WTC11 (cell line): ENCODE results near the gene WNK1.

ENCODE experiments used
- TF ChIP-seq, protein P1 (sequence below): sonication (generic); formaldehyde crosslinking; IDR thresholded peaks from 2 replicates; pipeline ENCODE4 v1.8.0; 2022; ENCODE audit warnings: missing genetic modification reagents
- TF ChIP-seq, protein P2 (sequence below): sonication (generic); formaldehyde crosslinking; IDR thresholded peaks from 2 replicates; pipeline ENCODE4 v1.8.0; 2023; ENCODE audit warnings: mild to moderate bottlenecking, missing genetic modification reagents

DNA sequence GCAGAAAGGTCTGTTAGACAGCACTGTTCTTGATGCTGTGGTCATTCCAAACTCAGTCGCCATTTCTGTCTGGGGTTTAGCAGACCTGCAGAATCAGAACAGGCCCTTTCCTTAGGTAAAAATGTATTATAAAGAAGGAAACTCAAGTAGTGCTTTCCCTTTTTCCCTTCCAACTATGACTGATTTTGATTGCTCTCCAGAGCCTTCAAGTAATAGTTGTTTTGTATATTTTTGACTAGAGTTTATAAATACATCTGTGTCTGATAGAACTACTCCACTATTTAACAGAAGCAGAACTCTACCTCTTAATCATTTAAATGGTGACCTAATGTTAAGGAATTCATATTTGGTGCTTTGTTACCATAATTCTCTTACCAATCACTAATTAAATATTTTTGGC lies 74.0 kb downstream of the WNK1 start:
- TF ChIP-seq, protein P1, sequence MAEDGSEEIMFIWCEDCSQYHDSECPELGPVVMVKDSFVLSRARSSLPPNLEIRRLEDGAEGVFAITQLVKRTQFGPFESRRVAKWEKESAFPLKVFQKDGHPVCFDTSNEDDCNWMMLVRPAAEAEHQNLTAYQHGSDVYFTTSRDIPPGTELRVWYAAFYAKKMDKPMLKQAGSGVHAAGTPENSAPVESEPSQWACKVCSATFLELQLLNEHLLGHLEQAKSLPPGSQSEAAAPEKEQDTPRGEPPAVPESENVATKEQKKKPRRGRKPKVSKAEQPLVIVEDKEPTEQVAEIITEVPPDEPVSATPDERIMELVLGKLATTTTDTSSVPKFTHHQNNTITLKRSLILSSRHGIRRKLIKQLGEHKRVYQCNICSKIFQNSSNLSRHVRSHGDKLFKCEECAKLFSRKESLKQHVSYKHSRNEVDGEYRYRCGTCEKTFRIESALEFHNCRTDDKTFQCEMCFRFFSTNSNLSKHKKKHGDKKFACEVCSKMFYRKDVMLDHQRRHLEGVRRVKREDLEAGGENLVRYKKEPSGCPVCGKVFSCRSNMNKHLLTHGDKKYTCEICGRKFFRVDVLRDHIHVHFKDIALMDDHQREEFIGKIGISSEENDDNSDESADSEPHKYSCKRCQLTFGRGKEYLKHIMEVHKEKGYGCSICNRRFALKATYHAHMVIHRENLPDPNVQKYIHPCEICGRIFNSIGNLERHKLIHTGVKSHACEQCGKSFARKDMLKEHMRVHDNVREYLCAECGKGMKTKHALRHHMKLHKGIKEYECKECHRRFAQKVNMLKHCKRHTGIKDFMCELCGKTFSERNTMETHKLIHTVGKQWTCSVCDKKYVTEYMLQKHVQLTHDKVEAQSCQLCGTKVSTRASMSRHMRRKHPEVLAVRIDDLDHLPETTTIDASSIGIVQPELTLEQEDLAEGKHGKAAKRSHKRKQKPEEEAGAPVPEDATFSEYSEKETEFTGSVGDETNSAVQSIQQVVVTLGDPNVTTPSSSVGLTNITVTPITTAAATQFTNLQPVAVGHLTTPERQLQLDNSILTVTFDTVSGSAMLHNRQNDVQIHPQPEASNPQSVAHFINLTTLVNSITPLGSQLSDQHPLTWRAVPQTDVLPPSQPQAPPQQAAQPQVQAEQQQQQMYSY (CRISPR knock-in tag) = no peak
- TF ChIP-seq, protein P2, sequence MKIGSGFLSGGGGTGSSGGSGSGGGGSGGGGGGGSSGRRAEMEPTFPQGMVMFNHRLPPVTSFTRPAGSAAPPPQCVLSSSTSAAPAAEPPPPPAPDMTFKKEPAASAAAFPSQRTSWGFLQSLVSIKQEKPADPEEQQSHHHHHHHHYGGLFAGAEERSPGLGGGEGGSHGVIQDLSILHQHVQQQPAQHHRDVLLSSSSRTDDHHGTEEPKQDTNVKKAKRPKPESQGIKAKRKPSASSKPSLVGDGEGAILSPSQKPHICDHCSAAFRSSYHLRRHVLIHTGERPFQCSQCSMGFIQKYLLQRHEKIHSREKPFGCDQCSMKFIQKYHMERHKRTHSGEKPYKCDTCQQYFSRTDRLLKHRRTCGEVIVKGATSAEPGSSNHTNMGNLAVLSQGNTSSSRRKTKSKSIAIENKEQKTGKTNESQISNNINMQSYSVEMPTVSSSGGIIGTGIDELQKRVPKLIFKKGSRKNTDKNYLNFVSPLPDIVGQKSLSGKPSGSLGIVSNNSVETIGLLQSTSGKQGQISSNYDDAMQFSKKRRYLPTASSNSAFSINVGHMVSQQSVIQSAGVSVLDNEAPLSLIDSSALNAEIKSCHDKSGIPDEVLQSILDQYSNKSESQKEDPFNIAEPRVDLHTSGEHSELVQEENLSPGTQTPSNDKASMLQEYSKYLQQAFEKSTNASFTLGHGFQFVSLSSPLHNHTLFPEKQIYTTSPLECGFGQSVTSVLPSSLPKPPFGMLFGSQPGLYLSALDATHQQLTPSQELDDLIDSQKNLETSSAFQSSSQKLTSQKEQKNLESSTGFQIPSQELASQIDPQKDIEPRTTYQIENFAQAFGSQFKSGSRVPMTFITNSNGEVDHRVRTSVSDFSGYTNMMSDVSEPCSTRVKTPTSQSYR (CRISPR knock-in tag) = no peak
